IMR-90 (cell line): ENCODE data around the gene CSNK2A3. TPM values are rescaled to one million over a fixed set of nuclear protein-coding genes. Genes with fewer than 3 reads are reported as not detected.

Experiments used
- ATAC-seq: fragments of 200-7000 bp; cut with Tn5 transposase; 2 replicates; pipeline ENCODE4 v1.9.1; 2020; ENCODE audit warnings: low read depth, mild to moderate bottlenecking, moderate library complexity
- BruUV-seq: library from RNA; stranded (reverse); fragments of 400-500 nt; replicated peaks from 2 replicates; lab custom pipeline; 2021; lab: Mats Ljungman, UMichigan
- CTCF ChIA-PET: fragments of 300-600 bp; formaldehyde crosslinking; extraction: SDS; loops from one replicate; lab custom pipeline; 2021; ENCODE audit warnings: antibody characterized with exemption; lab: Yijun Ruan, JAX
- POLR2A ChIA-PET: fragments of 300-600 bp; sonication (Branson Sonifier 250); formaldehyde crosslinking; loops from one replicate; lab custom pipeline; 2022; ENCODE audit warnings: antibody characterized with exemption; ENCODE audit not compliant: unreplicated experiment; lab: Charles Lee
- DNase-seq: peaks from one replicate; pipeline ENCODE4 v3.0.0; 2013
- H2AFZ ChIP-seq: replicated peaks from 2 replicates; pipeline ENCODE3; 2013; ENCODE audit warnings: low read length, mild to moderate bottlenecking; ENCODE audit not compliant: poor library complexity
- H2AK5ac ChIP-seq: 2 replicates; pipeline ENCODE4 v1.6.1; 2013; ENCODE audit warnings: low read depth, low read length, inconsistent platforms
- H2AK9ac ChIP-seq: replicated peaks from 2 replicates; pipeline ENCODE3; 2013; ENCODE audit warnings: mild to moderate bottlenecking, low read depth, low read length, moderate library complexity; ENCODE audit not compliant: poor library complexity
- H2BK120ac ChIP-seq: 2 replicates; pipeline ENCODE4 v1.6.1; 2013; ENCODE audit warnings: low read depth, low read length, inconsistent platforms
- H2BK15ac ChIP-seq: 3 replicates; pipeline ENCODE4 v1.6.1; 2013; ENCODE audit warnings: low read depth, low read length, inconsistent platforms
- H2BK20ac ChIP-seq: 2 replicates; pipeline ENCODE4 v1.6.1; 2013; ENCODE audit warnings: low read depth, mild to moderate bottlenecking, inconsistent platforms, low read length, moderate library complexity
- H2BK5ac ChIP-seq: 2 replicates; pipeline ENCODE4 v1.6.1; 2013; ENCODE audit warnings: mild to moderate bottlenecking, low read depth, low read length, inconsistent platforms; ENCODE audit not compliant: poor library complexity, severe bottlenecking
- H3K14ac ChIP-seq: replicated peaks from 2 replicates; pipeline ENCODE4 v1.6.1; 2013; ENCODE audit warnings: low read depth, low read length, inconsistent platforms
- H3K18ac ChIP-seq: 2 replicates; pipeline ENCODE4 v1.6.1; 2013; ENCODE audit warnings: low read depth, low read length, control low read depth
- H3K23ac ChIP-seq: 2 replicates; pipeline ENCODE4 v1.6.1; 2013; ENCODE audit warnings: low read depth, low read length, inconsistent platforms
- H3K27ac ChIP-seq: 2 replicates; pipeline ENCODE4 v1.5.1; 2013; ENCODE audit warnings: mild to moderate bottlenecking, control low read depth, low read length; ENCODE audit not compliant: insufficient read depth
- H3K27me3 ChIP-seq: 2 replicates; pipeline ENCODE4 v1.6.1; 2013; ENCODE audit warnings: low read length; ENCODE audit not compliant: control insufficient read depth, insufficient read depth
- H3K36me3 ChIP-seq: 2 replicates; pipeline ENCODE4 v1.6.1; 2013; ENCODE audit warnings: low read length, mixed read lengths; ENCODE audit not compliant: control insufficient read depth, insufficient read depth
- H3K4ac ChIP-seq: 2 replicates; pipeline ENCODE4 v1.6.1; 2013; ENCODE audit warnings: low read depth, low read length, inconsistent platforms
- H3K4me1 ChIP-seq: 2 replicates; pipeline ENCODE4 v1.6.1; 2013; ENCODE audit warnings: low read length, mixed read lengths; ENCODE audit not compliant: control insufficient read depth, insufficient read depth
- H3K4me2 ChIP-seq: 2 replicates; pipeline ENCODE4 v1.6.1; 2013; ENCODE audit warnings: low read depth, mild to moderate bottlenecking, control low read depth, low read length, moderate library complexity
- H3K4me3 ChIP-seq: 2 replicates; pipeline ENCODE4 v1.5.1; 2013; ENCODE audit warnings: low read depth, mild to moderate bottlenecking, control low read depth, low read length, moderate library complexity; ENCODE audit not compliant: insufficient read depth
- H3K56ac ChIP-seq: 2 replicates; pipeline ENCODE4 v1.6.1; 2013; ENCODE audit warnings: low read length, inconsistent platforms; ENCODE audit not compliant: insufficient read depth; ENCODE audit errors: extremely low read depth
- H3K79me1 ChIP-seq, 2 experiments: 2 replicates each; pipeline ENCODE4 v1.6.1; 2013; ENCODE audit warnings: low read length in 2 of 2, inconsistent platforms in 1 of 2, low read depth in 1 of 2
- H3K9ac ChIP-seq: 2 replicates; pipeline ENCODE4 v1.6.1; 2013; ENCODE audit warnings: low read depth, low read length, control low read depth
- H3K9me1 ChIP-seq: 2 replicates; pipeline ENCODE4 v1.6.1; 2013; ENCODE audit warnings: low read length, inconsistent platforms; ENCODE audit not compliant: insufficient read depth
- H3K9me3 ChIP-seq: 2 replicates; pipeline ENCODE4 v1.6.1; 2013; ENCODE audit warnings: low read length; ENCODE audit not compliant: control insufficient read depth, insufficient read depth
- H4K20me1 ChIP-seq: 2 replicates; pipeline ENCODE4 v1.6.1; 2013; ENCODE audit warnings: low read length, inconsistent platforms; ENCODE audit not compliant: insufficient read depth
- H4K5ac ChIP-seq: 2 replicates; pipeline ENCODE4 v1.6.1; 2013; ENCODE audit warnings: mild to moderate bottlenecking, low read depth, low read length, control low read depth
- H4K8ac ChIP-seq, 2 experiments: 2 replicates each; pipeline ENCODE4 v1.6.1; 2013; ENCODE audit warnings: low read depth in 2 of 2, low read length in 2 of 2, control low read depth in 1 of 2, inconsistent platforms in 1 of 2
- H4K91ac ChIP-seq: 2 replicates; pipeline ENCODE4 v1.6.1; 2013; ENCODE audit warnings: low read depth, low read length, inconsistent platforms; ENCODE audit not compliant: insufficient read depth
- CEBPB ChIP-seq: IDR thresholded peaks from 2 replicates; pipeline ENCODE4 v1.6.1; 2012; ENCODE audit warnings: low read depth, low read length, improper control_type of control experiment
- FOS ChIP-seq: fragments of 150-350 bp; IDR thresholded peaks from 2 replicates; pipeline ENCODE4 v1.6.1; 2016; ENCODE audit warnings: low read depth, low read length
- MXI1 ChIP-seq: IDR thresholded peaks from 2 replicates; pipeline ENCODE4 v1.6.1; 2012; ENCODE audit warnings: low read depth, mild to moderate bottlenecking, low read length, moderate library complexity, borderline replicate concordance
- RCOR1 ChIP-seq: IDR thresholded peaks from 2 replicates; pipeline ENCODE4 v1.6.1; 2012; ENCODE audit warnings: mild to moderate bottlenecking, low read length, improper control_type of control experiment; ENCODE audit not compliant: insufficient replicate concordance
- WGBS, 2 experiments: methylation state at CpG; one replicate each; pipeline versions ENCODE4 v1.1.5 to v1.1.7; 2013; ENCODE audit warnings: missing lambda C conversion rate in 2 of 2; ENCODE audit not compliant: insufficient read length in 1 of 2; ENCODE audit errors: extremely low coverage in 2 of 2; 5-methylcytosine and 5-hydroxymethylcytosine counted together
- dilution Hi-C: fragments of 300-500 bp; cut with HindIII; formaldehyde crosslinking; loops from one replicate; pipeline ENCODE4 v1.14.3; 2018; ENCODE audit warnings: low sequenced_read_pairs; ENCODE audit not compliant: unreplicated experiment
- in situ Hi-C: fragments of 300-500 bp; cut with MboI; formaldehyde crosslinking; loops from 3 replicates; pipeline ENCODE4 v1.14.3; 2019; ENCODE audit warnings: low sequenced_read_pairs, inconsistent platforms, mixed read lengths
- intact Hi-C: fragments of 100-400 bp; cut with micrococcal nuclease; formaldehyde crosslinking; loops from 2 replicates; pipeline ENCODE4 v1.10.0; 2022
- polyA plus RNA-seq, 3 experiments: library from polyadenylated mRNA; depleted of rRNA; stranded (reverse); fragments of >200 nt; gene quantifications; 2 replicates each; pipeline ENCODE4 v1.2.3, GENCODE V29; 2012; ENCODE audit warnings: low replicate concordance in 1 of 3
- total RNA-seq: library from RNA; depleted of rRNA; stranded (reverse); fragments of >200 nt; gene quantifications from 2 replicates; pipeline ENCODE4 v1.2.3, GENCODE V29; 2012
- TF ChIP-seq, protein P1 (sequence below): fragments of 150-350 bp; IDR thresholded peaks from 2 replicates; pipeline ENCODE4 v1.6.1; 2017; ENCODE audit warnings: mild to moderate bottlenecking, antibody characterized with exemption, low read length, low read depth
- TF ChIP-seq, protein P2 (sequence below): fragments of 150-350 bp; IDR thresholded peaks from 2 replicates; pipeline ENCODE4 v1.6.1; 2016; ENCODE audit warnings: low read depth, mild to moderate bottlenecking, low read length, moderate library complexity, borderline replicate concordance

Gene CSNK2A3
- total and polyA plus RNA-seq, 2 of the 4 experiments (the other 2 are of a cell fraction): 1.2 to 3.2 TPM

DNA sequence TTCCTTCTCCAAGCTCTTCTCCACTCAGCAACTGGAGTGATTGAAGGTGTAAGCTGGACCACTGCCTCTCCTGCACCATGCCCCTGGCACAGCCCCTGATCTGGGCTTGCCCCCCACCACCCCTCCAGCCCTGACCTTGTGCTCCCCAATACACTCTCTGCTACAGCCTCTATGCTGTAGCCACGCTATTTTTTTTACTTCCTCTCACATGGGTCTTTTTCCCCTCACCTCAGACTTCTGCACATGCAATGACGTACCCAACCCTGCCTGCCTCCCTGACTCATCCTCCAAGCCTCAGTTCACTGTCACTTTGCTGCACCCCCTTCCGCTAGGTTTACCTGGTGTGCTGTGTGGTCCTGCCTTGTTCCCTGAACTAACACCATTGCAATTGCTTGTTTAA lies 9.0 kb downstream of the CSNK2A3 start:
- in situ Hi-C loops: no loop called here
- no peaks in the 10 kb centered on the region; the same call in 1 of the 2 replicates for H3K9me1 ChIP-seq
- no peak overlapping the region for H4K91ac ChIP-seq
- H3K4ac ChIP-seq: no peak overlapping the region
- H3K14ac ChIP-seq: no peak overlapping the region
- intact Hi-C loops: no loop called here
- H4K5ac ChIP-seq: no peak overlapping the region
- WGBS, 2 experiments: 100% methylated on average over 1 of the region's 3 CpGs; no CpG with 5 or more reads in 1 of the 2 experiments
- H2AFZ ChIP-seq: no peak overlapping the region
- peaks cover 40% of the 10 kb centered on the region for H3K27me3 ChIP-seq
- CTCF ChIA-PET: no interaction called here
- H2AK9ac ChIP-seq: no peak overlapping the region
- no peak overlapping the region for H3K18ac ChIP-seq
- DNase-seq (no peak), ATAC-seq (no peak)
- TF ChIP-seq, protein P1, sequence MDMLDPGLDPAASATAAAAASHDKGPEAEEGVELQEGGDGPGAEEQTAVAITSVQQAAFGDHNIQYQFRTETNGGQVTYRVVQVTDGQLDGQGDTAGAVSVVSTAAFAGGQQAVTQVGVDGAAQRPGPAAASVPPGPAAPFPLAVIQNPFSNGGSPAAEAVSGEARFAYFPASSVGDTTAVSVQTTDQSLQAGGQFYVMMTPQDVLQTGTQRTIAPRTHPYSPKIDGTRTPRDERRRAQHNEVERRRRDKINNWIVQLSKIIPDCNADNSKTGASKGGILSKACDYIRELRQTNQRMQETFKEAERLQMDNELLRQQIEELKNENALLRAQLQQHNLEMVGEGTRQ: no peak
- TF ChIP-seq, protein P2, sequence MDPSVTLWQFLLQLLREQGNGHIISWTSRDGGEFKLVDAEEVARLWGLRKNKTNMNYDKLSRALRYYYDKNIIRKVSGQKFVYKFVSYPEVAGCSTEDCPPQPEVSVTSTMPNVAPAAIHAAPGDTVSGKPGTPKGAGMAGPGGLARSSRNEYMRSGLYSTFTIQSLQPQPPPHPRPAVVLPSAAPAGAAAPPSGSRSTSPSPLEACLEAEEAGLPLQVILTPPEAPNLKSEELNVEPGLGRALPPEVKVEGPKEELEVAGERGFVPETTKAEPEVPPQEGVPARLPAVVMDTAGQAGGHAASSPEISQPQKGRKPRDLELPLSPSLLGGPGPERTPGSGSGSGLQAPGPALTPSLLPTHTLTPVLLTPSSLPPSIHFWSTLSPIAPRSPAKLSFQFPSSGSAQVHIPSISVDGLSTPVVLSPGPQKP: no peak
- no peak for TF ChIP-seq MXI1
- no peak for TF ChIP-seq CEBPB
- no peak for TF ChIP-seq FOS
- TF ChIP-seq RCOR1: no peak
- no peak overlapping the region for H4K8ac ChIP-seq
- dilution Hi-C loops: no loop called here
- H3K4me2 ChIP-seq: no peak overlapping the region
- no peaks in the 10 kb centered on the region for H3K36me3 ChIP-seq
- no peak overlapping the region for H2BK20ac ChIP-seq
- H3K56ac ChIP-seq: no peak overlapping the region
- no peaks in the 10 kb centered on the region; the same call in 1 of the 2 replicates for H3K9me3 ChIP-seq
- no peak overlapping the region for H3K4me3 ChIP-seq
- H3K27ac ChIP-seq: no peak overlapping the region
- peaks cover 3% of the 10 kb centered on the region for H3K4me1 ChIP-seq
- H2BK5ac ChIP-seq: no peak overlapping the region
- POLR2A ChIA-PET: no interaction called here
- no TSS peak for BruUV-seq
- no peak overlapping the region for H2BK15ac ChIP-seq
- H3K79me1 ChIP-seq: no peaks in the 10 kb centered on the region
- H3K9ac ChIP-seq: no peak overlapping the region
- H4K20me1 ChIP-seq: no peaks in the 10 kb centered on the region
- no peak overlapping the region for H3K23ac ChIP-seq
- H2BK120ac ChIP-seq: no peak overlapping the region
- H2AK5ac ChIP-seq: no peak overlapping the region; the same call in 1 of the 2 replicates
